GM23338 (cell line): ENCODE data around the gene SYT2.

Experiments
- EZH2 ChIP-seq: fragments of 200-600 bp; sonication (generic); IDR thresholded peaks from one replicate; pipeline ENCODE4 v1.8.0; 2017; ENCODE audit warnings: antibody characterized with exemption, mild to moderate bottlenecking, low read depth; ENCODE audit not compliant: unreplicated experiment
- EZH2phosphoT487 ChIP-seq: fragments of 200-600 bp; sonication (generic); IDR thresholded peaks from one replicate; pipeline ENCODE4 v1.8.1; 2018; ENCODE audit warnings: antibody characterized with exemption; ENCODE audit not compliant: unreplicated experiment
- NANOG ChIP-seq: IDR thresholded peaks from 2 replicates; pipeline ENCODE4 v1.6.1; 2016; ENCODE audit warnings: antibody characterized with exemption, borderline replicate concordance
- POLR2AphosphoS5 ChIP-seq: IDR thresholded peaks from 2 replicates; pipeline ENCODE4 v1.6.1; 2016; ENCODE audit warnings: antibody characterized with exemption, low read depth
- TF ChIP-seq, protein P1 (sequence below), 2 experiments: fragments of 200-600 bp in 1 of 2; sonication (generic) in 1 of 2; conservative IDR thresholded peaks; 2 replicates each; pipeline versions ENCODE4 v1.5.1 to v1.6.1; 2016 to 2017; ENCODE audit warnings: antibody characterized with exemption in 2 of 2, low read depth in 2 of 2, mild to moderate bottlenecking in 2 of 2, moderate library complexity in 1 of 2

DNA sequence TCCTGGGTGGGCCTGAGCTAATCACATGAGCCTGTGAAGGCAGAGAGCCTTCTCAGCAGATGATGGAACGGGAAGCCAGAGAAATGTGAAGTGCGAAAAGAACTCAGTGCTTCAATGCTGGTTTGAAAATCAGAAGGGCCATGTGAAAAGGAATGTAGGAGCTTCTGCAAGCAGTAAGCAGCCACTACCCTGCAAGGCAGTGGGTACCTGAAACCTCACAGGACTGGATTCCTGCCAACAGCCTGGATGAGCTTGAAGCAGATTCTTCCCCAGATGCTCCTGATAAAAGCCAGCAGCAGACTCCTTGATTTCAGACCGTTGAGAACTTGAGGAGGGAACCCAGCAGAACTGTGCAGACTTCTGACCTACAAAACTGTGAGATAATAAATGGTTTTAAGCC, 158.6 kb downstream of the SYT2 start:
- TF ChIP-seq EZH2 (no peak), POLR2AphosphoS5 (no peak), NANOG (no peak), EZH2phosphoT487 (no peak)
- TF ChIP-seq, protein P1, sequence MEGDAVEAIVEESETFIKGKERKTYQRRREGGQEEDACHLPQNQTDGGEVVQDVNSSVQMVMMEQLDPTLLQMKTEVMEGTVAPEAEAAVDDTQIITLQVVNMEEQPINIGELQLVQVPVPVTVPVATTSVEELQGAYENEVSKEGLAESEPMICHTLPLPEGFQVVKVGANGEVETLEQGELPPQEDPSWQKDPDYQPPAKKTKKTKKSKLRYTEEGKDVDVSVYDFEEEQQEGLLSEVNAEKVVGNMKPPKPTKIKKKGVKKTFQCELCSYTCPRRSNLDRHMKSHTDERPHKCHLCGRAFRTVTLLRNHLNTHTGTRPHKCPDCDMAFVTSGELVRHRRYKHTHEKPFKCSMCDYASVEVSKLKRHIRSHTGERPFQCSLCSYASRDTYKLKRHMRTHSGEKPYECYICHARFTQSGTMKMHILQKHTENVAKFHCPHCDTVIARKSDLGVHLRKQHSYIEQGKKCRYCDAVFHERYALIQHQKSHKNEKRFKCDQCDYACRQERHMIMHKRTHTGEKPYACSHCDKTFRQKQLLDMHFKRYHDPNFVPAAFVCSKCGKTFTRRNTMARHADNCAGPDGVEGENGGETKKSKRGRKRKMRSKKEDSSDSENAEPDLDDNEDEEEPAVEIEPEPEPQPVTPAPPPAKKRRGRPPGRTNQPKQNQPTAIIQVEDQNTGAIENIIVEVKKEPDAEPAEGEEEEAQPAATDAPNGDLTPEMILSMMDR (conservative IDR thresholded peaks at IDR 0.05; ENCODE audit: low read depth in 2 of 2), result no peak
